Measurements from ENCODE around the gene SLC23A2.

The SLC23A2 gene

DNA sequence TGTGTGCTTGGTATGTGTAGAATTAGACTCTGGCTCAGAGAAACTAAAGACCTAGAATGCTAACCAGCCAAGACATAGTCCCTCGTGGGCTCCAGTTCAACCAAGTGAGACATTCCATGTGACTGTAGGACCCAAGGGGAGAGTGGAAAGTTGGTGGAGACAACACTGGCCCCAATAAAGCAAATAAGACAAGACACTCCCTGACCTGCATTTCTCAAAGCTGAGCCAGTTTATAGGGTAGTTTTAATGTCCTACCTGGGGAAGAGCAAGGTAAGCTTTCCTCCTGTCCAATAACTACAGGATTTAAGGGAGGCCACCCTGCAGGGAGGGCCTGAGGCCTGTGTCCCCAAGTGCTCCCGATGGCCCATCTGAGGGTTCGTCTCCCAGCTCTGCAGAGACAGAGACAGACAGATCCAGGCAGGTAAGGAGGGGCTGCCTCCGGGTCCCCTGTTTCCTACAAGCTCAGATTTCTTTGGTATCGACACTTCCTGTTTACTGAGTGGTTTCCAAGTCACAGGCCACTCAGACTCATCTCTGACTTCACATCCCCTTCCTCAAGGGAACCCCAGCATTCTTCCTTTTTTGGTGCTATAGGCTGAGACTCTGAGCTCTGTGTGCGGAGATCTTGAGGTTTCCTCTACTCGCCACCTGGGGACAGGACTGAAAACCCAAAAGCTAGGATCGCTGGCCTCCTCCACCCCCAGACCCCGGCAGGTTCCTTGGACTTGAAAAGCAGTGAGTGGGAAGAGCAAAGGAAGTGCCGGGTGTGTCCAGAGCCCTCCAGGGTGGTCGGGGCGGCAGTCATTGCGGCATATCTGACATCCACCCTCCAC lies 187.2 kb downstream of the SLC23A2 start:
- no peak for DNase-seq (ENCODE audit: low read depth)

DNA sequence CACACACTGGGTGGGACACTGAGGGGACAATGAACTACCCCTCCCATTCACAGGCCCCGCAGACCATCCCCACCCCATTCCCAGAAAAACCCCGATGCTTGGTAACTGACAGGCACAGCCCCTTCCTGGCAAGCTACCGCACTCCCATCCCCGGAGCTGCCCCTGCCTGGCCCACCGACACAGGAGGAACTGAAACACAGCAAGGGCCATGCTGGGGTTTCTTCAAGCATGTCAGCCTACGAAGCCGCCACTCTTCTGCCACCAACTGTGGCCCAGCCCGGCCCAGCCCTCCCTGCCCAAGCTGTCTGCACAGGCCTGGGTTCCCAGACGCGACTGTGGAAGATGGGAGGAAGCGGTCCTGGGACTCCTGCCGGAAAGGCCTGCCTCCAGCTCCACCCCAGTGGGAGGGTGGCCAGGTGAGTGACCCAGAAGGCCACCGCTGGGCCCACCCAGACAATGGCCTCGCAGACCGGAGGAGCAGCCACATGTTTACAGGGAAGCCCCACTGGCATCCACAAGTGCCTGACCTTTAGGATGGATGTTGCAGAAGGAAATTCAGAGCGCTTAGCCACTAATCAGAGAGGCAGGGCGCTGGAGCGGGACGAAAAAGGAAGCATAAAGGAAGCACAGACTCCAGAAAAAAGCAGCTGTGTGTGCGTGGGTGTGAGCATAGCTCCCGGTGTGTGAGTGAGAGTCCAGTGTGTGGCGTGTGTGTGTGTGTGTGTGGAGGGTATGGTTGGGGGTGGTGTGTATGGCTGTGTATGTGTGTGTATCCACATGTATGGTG lies 188.0 kb downstream of the SLC23A2 start:
- no peak for DNase-seq (ENCODE audit: low read depth)

DNA sequence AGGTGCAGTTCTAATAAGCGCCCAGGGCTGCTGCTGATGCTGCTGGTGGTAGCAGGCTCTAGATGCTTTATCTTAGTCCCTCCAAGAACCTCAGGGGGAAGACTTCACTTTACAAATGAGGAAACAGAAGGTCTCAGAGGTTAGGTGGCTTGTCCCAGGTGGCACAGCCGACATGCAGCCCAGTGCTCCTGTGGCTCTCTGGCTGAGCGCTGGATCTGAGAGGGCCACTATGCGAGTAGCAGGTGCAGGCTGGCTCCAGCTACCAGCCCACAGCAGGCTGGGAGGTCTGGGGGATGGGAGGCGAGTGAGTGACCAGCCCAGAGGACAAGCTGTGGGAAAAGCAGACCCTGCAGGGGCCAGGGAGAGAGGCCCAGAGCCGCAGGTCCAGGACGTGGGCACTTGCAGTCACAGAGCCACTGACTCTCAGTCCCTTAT lies 188.7 kb downstream of the SLC23A2 start:
- DNase-seq (ENCODE audit: low read depth): no peak

DNA sequence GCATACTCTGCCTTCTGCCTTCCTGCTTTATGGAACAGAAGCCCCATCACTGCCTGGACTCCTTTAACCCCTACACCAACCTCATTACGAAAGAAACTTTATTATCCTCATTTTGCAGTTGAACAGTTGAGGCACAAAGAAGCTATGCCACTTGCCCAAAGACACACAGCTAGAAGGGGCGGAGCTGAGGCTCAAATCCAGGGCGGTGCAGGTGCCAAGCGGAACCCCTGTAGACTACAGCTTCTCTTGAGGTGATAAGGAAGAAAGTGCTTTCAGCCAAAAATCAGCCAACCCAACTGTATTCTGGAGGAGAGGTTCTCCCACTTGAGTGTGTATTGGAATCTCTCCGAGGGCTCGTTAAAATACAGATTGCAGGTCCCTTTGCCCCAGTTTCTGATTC lies 189.1 kb downstream of the SLC23A2 start:
- DNase-seq (ENCODE audit: low read depth): no peak

DNA sequence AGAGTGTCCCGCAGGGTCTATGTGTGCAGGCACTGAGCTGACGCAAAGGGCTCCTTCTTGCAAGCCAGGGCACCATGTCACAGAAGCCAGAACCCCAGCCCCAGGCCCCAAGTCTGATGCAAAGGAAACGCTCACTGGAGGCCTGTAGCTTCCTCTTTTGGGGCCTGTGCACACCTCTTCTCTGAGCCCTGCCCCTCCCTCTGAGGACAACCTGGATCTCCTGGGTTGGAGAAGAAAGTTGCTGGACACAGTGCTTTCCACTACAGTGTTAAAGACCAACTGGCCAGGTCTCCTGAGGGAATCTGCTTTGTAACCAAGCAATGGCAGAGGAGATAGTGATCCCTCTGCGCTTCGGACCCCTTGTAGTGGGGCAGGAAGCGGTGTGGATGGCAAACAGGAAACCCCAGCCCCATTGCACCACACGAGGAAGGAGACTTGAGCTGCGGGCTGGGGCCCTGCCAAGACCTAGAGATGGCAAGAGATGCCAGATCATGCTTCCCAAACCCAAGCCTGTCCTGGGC lies 189.6 kb downstream of the SLC23A2 start:
- no peak for DNase-seq (ENCODE audit: low read depth)

DNA sequence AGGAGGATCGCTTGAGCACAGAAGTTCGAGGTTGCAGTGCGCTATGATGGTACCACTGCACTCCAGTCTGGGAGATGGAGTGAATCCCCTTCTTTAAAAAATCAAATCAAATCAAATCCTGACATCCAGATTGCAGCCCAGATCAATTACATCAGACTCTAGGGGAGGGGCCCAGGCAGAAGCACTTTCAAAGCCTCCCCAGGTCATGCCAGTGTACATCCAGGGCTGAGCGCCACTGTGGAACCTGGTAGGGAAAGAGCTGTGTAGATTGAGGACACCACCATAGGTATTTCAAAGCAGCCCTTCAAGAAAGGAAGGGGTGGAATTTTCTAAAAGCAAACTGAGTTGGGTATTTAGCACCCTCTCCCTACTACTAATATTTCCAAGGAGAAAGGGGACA lies 190.1 kb downstream of the SLC23A2 start:
- no peak for DNase-seq (ENCODE audit: low read depth)

DNA sequence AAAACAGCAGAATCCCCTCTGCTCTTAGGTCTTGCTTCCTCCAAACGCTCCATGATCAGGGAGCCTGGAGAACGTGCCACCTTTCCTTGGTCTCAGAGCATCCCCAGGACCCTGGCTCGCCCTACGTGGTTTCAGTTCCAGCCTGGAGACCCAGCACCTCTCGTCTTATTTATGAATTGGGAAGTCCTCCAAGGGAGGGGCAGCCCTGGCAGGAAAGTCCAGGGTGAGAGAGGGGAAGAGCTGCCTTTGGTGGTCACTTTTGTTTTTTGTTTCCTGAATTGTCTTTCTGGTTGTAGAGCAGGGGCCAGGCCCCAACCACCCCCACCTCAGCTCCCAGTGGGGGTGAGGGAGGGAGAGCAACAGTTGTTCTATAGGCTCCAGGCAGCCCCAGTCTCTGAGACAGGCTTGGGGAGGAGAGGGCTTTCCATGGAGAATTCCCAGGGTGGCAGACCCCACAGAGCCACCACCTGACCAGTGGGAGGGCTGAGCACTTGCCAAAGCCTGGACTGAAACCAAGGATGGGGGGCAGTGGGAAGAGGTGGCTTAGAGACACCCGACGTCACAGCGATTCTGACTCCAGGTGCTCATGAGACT lies 190.8 kb downstream of the SLC23A2 start:
- DNase-seq (ENCODE audit: low read depth): no peak

DNA sequence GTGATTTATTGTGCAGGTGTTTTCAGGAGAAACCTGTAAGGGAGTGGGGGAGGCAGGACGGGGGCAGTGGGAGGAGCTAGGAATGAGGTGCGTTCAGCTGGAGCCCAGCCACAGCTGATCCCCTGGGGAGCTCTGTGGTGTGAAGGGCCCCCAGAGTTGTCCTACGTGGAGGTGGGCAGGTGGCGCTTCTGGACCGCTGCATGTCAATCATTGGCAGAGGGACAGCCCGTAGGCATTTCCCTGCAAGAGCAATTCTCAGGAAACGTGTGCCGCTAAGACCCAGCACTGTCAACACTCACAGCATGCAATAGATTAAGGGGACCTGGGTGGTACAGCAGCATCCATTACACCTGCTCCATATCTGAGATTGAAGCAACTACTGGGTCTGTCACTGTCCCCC lies 191.6 kb downstream of the SLC23A2 start:
- no peak for DNase-seq (ENCODE audit: low read depth)

DNA sequence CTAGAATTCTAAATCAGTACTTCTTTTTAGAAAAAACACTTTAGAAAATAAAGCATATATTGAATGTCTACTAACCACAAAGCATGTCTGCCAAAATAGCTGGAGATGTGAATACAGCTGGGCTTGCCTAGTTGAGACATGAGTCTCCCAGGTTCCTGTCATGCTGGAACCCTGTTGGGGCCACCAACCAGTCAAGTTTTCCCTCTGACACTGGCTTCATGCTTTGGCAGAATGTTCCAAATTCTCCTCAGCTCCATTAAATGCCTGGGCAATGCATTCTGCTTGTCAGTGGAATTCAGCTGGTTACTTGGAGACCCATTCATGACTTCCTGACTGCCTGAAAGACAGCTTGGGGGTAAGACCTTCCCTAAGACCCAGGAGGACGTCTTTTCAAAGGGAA lies 192.4 kb downstream of the SLC23A2 start:
- no peak for DNase-seq (ENCODE audit: low read depth)

DNA sequence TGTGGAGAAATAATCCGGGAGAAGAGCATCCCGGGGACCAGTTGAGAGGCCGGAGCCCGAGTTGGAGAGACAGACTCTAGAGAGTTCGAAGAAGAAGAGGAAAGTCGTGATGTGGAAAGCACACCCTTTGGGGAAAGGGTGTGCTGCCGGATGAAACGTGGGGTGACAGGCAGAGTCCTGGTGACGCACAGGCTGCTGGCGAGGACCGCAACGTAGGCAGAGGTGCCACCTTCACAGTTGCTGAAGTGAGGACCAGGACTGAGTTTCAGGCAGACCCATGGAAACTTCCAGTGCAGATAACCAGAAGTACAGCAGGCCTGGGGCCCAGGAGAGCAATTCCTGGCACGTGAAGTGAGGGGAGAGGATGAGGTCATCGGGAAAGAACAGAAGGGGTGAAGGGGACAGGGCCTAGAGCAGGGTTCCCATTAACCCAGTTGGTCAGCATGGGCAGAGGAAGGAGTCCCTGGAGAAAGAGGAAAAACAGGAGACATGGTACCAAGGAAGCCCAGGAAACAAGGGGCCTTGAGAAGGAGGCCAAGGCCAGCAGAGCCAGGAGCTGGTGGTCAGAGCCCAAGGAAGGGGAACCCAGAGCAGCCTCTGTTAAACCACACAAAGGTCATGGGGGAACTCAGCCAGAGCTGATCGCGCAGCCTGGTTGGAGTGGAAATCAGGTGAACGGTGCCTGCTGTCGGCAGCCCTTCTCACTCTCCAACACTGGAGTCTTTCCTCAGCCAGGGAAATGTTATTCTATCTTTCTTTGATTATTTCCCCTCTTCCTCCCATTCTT lies 195.5 kb downstream of the SLC23A2 start:
- no peak for DNase-seq (ENCODE audit: low read depth)

DNA sequence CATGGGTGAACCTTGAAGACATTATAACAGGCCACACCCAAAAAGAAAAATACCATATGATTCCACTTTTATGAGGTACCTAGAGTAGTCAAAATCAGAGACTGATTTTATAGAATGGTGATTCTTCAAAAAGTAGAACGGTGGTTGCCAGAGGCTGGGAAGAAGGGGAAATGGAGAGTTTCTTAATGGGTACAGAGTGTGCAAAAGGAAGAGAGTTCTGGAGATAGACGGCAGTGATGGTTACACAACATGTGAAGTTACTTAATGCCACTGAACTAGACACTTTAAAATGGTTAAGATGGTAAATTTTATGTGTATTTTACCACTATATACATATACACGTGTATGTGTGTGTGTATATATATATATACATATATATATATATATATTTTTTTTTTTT lies 198.8 kb downstream of the SLC23A2 start:
- no peak for DNase-seq (ENCODE audit: low read depth)

Data from stimulated activated CD8-positive, alpha-beta memory T cell treated with anti-CD3 and anti-CD28 coated beads, Interleukin-15, amount 100 ng/mL, for 24 hours (primary cell).